NCI-H1105 treated with DMSO at 0.1 percent for 48 hours (cell line): Measurements from ENCODE around the gene CDK4.
A peak's percentile ranks its signal among the peaks of the same experiment; 100 is the strongest.

ENCODE experiments used
- DNase-seq: peaks from one replicate; lab custom pipeline; 2025; lab: John Stamatoyannopoulos, UW

The CDK4 gene

GRCh38 chr12:57739387-57739786 is 12.7 kb downstream of the CDK4 start:
- DNase-seq: no peak

- DNase-seq: no peak
Observed at GRCh38 chr12:57738661-57739237, 13.4 kb downstream of the CDK4 start, which contains the start of gene AGAP2. Gene AGAP2 (minus strand): TSS chr12:57738742. CDS start chr12:57738246, 496 bp downstream.

GRCh38 chr12:57737467-57738460 is 14.3 kb downstream of the CDK4 start:
- DNase-seq: no peak

- no peak for DNase-seq
Observed at GRCh38 chr12:57736741-57737466, 15.2 kb downstream of the CDK4 start.

GRCh38 chr12:57735952-57736740 is 16.0 kb downstream of the CDK4 start:
- DNase-seq: no peak

- DNase-seq: no peak
Observed at GRCh38 chr12:57735198-57735855, 16.8 kb downstream of the CDK4 start.

GRCh38 chr12:57734591-57734990 is 17.5 kb downstream of the CDK4 start:
- no peak for DNase-seq

GRCh38 chr12:57733928-57734327 is 18.2 kb downstream of the CDK4 start:
- DNase-seq: no peak

- DNase-seq: no peak
Observed at GRCh38 chr12:57732726-57733593, 19.1 kb downstream of the CDK4 start.

GRCh38 chr12:57732270-57732669 is 19.8 kb downstream of the CDK4 start:
- no peak for DNase-seq

GRCh38 chr12:57731411-57732080 is 20.6 kb downstream of the CDK4 start:
- DNase-seq: no peak

- no peak for DNase-seq
Observed at GRCh38 chr12:57730336-57731067, 21.6 kb downstream of the CDK4 start.

GRCh38 chr12:57729321-57729844 is 22.7 kb downstream of the CDK4 start:
- no peak for DNase-seq

- DNase-seq: no peak
Observed at GRCh38 chr12:57727758-57728395, 24.2 kb downstream of the CDK4 start.

- no peak for DNase-seq
Observed at GRCh38 chr12:57726884-57727757, 25.0 kb downstream of the CDK4 start.

- peak; percentile 61 for DNase-seq
Observed at GRCh38 chr12:57726151-57726883, 25.8 kb downstream of the CDK4 start.

GRCh38 chr12:57725851-57726150 is 26.3 kb downstream of the CDK4 start:
- DNase-seq: no peak
